ENCODE data around the gene NT5DC2.
"Not testable (repeated sequence)": the region's sequence is repeated elsewhere in the genome, so short reads cannot be mapped to it uniquely, and the experiment has no call there.

The NT5DC2 gene

DNA sequence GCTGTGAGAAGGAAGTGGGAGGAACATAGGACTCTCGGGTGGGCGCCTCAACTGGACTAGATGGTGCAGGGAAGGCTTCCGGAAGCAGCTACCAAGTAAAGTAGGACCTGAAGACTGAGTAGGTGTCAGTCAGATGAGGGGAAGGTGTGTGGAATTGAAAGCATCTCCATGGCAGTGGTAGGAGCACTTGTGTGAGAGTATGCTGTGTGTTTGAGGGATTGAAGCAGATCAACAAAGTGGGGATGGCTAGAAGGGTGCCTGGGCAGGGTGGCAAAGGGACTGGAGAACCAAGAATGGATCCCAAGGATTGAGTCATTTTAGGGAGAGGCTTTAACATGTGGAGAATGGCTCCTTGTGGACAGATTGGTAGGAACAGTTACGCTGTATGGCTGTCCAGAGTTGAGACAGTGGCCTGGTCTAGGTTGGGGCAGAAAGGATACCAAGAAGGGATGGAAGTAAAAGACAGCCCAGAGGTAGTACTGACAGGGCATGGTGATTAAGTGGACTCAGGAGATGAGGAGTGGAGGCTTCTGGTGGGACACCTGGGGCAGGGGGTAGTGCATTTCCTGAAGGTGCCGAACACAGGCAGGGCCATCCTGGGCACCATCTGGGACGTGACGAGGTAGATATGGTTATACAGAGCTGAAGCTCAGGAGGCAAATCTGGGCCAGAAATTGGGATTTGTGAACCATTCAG lies 4.2 kb upstream of the NT5DC2 start:
- no peak for DNase-seq

DNA sequence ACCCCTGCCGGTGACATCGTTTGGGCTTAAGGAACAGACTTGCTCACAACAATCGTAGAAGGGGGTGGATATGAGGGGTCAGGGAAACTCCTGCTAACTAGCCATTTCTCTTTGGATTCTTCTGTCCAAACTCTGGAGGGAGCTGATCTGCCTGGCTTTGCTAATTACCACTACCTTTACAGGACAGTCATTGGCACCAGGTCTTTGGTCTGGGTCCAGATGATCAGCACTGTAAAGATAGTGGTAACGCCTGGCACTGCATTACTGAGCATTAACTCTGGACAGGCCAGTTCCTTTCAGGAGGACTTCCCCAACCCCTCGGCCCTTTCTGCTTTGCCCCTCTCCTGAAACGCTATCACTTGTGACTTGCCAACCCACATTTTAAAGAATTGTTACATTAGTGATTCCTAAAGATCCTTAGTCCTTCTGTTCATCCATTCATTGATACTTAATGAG lies 3.5 kb upstream of the NT5DC2 start:
- DNase-seq = no peak

- peak; percentile 65 to 99 (median 94) for DNase-seq
These were observed 2.9 kb upstream of the NT5DC2 start, which contains the start of gene UQCC5 for GRCh38 chr3:52536369-52537164. Gene UQCC5 (plus strand): TSS chr3:52536605. CDS start chr3:52536756, 151 bp downstream.

- no peak for DNase-seq
These were observed 2.4 kb upstream of the NT5DC2 start for GRCh38 chr3:52536112-52536368.

- DNase-seq = no peak
These were observed 1.9 kb upstream of the NT5DC2 start for GRCh38 chr3:52535411-52536111.

- no peak for DNase-seq
These were observed 875 bp upstream of the NT5DC2 start for GRCh38 chr3:52534281-52535183.

DNA sequence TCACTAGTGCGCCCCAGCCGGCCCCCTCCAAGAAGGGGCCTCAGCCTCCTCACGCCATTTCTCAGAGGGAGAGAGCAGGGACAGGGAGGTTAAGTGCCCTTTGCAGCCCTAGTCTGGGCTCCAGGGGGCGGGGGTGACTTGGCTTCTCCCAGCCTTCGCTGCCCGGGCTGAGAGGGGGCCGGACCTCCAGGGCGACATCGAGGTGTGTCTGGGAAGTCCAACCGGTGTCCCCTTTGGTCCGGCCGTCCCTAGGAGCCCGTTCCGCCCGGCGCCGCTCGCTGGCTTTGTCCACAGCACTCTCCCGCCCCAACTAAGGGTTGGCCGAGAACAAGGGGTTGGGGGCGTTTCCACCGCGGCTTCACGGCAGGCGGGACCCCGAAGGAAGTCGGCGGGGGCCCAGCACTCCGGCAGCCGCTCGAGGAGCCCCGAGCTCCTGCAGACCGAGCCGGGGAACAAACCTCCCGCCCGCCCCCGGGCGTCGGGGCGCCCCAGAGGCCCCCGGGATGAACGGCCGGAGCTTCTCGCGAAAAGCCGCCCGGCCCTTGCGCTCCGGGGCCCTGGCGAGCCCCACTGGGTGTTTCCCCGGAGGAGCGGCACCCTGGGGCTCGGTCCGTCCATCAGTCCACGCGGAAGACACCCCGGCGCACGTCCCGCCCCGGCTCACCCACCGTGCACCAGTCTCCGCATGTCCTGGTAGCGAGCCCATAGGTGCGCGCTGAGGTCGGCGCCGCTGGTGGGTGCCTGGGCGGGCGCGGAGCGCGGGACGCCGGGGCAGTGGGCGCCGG lies 627 bp downstream of the NT5DC2 start:
- DNase-seq = no peak

DNA sequence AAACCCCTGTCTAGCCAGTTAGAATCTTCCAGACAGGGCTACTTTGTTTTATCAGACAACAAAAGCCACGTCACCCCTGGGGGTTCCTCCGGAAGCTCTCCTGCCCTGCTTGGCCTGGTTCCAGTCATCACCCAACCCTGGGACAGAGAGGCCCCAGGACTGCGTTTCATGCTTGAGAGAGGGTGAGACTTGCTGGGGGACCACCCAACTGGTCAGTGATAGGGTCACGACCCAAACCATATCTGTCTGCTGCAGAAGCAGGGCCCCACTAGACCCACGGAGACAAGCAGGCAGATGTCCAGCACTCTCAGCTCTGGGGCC lies 1.2 kb downstream of the NT5DC2 start:
- DNase-seq = peak in 1 of 56 donors; percentile 20

- no peak for DNase-seq
These were observed 1.7 kb downstream of the NT5DC2 start for GRCh38 chr3:52531860-52532516.

- DNase-seq = no peak
These were observed 2.5 kb downstream of the NT5DC2 start for GRCh38 chr3:52530918-52531826.

DNA sequence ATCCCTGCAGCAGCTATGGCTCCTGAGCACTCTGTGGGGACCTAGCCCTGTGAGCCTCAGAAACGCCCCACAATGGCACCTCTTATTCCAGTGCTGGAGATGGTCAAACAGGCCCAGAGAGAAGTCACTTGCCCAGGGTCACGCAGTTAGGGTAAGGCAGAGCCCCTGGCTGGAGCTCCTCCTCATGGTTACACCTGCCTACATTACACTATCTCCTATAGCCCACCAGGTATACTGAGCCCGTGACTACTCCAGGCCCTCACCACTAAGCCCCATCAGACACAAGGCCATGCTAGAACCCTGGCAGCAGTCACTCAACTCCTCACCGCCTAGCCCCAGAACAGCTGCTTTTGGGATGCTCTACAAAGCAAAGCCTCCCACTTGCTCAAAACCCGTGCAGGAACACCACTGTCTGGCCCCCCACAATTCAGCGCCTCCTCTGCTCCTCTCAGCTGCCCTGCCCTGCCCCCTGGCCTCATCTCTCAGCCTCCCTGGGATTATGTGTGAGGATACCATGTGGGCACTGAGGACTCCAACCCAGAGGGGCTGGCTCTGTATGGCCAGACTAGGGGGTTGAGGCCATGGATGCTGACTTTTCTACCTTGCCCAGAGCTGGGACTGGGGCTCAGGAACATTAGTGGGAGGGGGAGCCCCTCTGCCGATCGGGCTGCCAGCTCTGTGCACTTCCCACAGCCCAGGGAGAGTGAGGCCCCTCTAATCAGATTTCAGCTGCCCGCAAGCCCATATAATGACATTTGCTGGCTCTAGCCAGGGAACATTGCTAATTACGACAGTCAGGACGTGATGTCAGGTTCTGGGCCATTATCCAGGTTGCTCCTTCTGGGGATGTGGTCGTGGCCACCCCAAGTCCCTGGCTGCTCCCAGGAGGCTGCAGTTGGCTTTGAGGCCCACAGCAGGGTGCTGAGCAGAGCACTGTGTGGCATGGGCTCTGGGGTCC lies 4.0 kb downstream of the NT5DC2 start:
- DNase-seq = no peak

GRCh38 chr3:52528586-52529375 lies 4.9 kb downstream of the NT5DC2 start:
- DNase-seq = no peak

DNA sequence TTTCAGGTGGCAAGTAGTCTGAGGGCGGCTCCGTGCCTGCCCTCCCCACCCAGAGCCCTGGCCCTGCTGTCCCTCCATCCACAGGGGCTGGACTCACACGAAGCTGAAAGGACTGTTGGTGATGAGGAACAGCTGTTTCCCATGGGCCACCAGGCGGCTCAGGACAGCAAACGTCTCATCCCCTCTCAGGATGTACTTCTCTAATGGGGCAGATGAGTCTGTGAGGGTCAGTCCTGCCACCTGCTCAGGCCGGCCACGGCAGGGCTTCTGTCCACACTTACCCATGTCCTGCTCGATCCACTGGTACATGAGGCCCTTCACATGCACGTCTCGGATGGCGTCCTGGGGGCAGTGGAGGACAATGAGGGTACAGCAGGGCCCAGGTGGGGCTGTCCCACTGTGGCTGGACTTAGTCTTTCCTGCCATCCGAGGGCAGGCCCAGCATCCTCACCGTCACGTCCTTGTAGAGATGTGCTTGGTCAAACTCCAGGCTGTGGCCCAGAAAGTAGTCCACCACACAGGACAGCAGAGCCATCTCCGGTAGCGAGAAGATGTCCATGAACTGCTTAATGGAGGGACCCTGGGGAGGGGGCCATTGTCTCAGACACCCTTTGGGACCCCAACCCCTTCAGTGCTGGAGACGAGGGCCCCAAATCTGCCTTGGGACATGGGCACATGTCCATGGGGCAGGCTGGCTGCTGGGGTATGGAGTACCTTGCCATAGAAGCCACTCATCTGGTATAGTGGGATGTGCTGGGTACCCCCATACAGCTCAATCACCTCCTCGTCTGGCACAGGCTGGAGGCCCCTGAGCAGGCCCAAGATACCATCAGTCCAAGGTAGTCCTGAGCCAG lies 5.7 kb downstream of the NT5DC2 start:
- no peak for DNase-seq

- DNase-seq = no peak
These were observed 6.5 kb downstream of the NT5DC2 start for GRCh38 chr3:52527039-52527731.

DNA sequence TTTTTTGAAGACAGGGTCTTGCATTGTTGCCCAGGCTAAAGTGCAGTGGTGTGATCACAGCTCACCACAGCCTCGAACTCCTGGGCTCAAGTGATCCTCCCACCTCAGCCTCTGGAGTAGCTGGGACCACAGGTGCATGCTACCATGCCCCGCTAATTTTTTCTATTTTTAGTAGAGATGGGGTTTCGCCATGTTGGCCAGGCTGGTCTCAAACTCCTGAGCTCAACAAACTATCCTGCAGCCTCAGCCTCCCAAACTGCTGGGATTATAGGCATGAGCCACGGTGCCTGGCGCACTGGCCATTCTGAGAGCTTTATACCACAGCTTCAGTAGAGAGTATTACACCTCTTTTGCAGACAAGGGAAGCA lies 7.0 kb downstream of the NT5DC2 start:
- not testable (repeated sequence) for DNase-seq
